Osteoblast (primary cell): ENCODE data around the gene NPAT. TPM values are rescaled to one million over a fixed set of nuclear protein-coding genes. Genes with fewer than 3 reads are reported as not detected.

ENCODE experiments used
- DNase-seq: peaks from one replicate; pipeline ENCODE4 v3.0.0; 2011; ENCODE audit warnings: low spot score, mixed read lengths; ENCODE audit not compliant: insufficient read length; ENCODE audit errors: missing footprints
- H2AFZ ChIP-seq: 2 replicates; pipeline ENCODE4 v1.6.0; 2011; ENCODE audit warnings: mild to moderate bottlenecking, low read length
- H3K27ac ChIP-seq: 2 replicates; pipeline ENCODE4 v1.5.1; 2011; ENCODE audit warnings: mild to moderate bottlenecking, low read depth, low read length, moderate library complexity
- H3K27me3 ChIP-seq: 2 replicates; pipeline ENCODE4 v1.6.0; 2012; ENCODE audit warnings: mild to moderate bottlenecking, control low read depth, inconsistent platforms, low read length, moderate library complexity; ENCODE audit not compliant: insufficient read depth
- H3K36me3 ChIP-seq: 2 replicates; pipeline ENCODE4 v1.5.1; 2011; ENCODE audit warnings: mild to moderate bottlenecking, low read length, control low read depth, moderate library complexity; ENCODE audit not compliant: insufficient read depth
- H3K4me1 ChIP-seq: 2 replicates; pipeline ENCODE4 v1.5.1; 2011; ENCODE audit warnings: mild to moderate bottlenecking, low read length, control low read depth, moderate library complexity; ENCODE audit not compliant: insufficient read depth
- H3K4me2 ChIP-seq: 2 replicates; pipeline ENCODE4 v1.6.0; 2011; ENCODE audit warnings: mild to moderate bottlenecking, low read length; ENCODE audit not compliant: insufficient read depth
- H3K4me3 ChIP-seq: fragments of 200-600 bp; sonication (generic); 3 replicates; pipeline ENCODE4 v1.5.1; 2012; ENCODE audit warnings: mild to moderate bottlenecking, low read length, inconsistent platforms; ENCODE audit not compliant: insufficient read depth
- H3K79me2 ChIP-seq: 2 replicates; pipeline ENCODE4 v1.6.0; 2012; ENCODE audit warnings: mild to moderate bottlenecking, low read length, control low read depth, inconsistent platforms; ENCODE audit not compliant: insufficient read depth
- H3K9me3 ChIP-seq: 2 replicates; pipeline ENCODE4 v1.5.1; 2011; ENCODE audit warnings: low read depth, low read length, control low read depth
- H4K20me1 ChIP-seq: 2 replicates; pipeline ENCODE4 v1.6.0; 2012; ENCODE audit warnings: mild to moderate bottlenecking, low read length, control low read depth; ENCODE audit not compliant: insufficient read depth
- total RNA-seq: library from RNA; depleted of rRNA; stranded (reverse); fragments of >200 nt; gene quantifications from 2 replicates; pipeline ENCODE4 v1.2.3, GENCODE V29; 2012
- TF ChIP-seq, protein P1 (sequence below): IDR thresholded peaks from 2 replicates; pipeline ENCODE4 v1.5.1; 2011; ENCODE audit warnings: mild to moderate bottlenecking, low read depth, low read length, moderate library complexity; ENCODE audit errors: extremely low read depth

Gene NPAT
- total RNA-seq, 1 donor, result 16.6 TPM

DNA sequence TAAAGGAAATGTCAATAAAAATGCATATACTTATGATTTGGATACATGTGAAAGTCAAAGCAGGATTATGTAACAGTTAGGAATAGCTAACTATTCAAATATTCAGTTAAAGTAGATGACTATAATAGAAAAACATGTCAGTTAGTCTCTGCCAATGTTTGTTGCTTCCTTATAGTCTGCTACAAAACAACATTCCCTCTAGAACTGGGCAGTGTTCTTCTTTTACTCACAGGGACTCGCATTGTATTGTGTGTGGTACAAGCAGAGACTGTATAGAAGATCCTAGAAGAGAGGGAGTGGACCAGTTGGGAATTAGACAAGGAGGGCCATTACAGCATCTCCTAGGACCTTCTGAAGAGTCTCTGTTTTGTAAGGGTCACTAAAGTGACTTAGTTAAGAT, 90.4 kb downstream of the NPAT start:
- DNase-seq, result no peak
- Histone ChIP-seq H3K4me2 (no peak overlapping the region), H3K27me3 (no peaks in the 10 kb centered on the region), H3K4me3 (no peak overlapping the region), H3K4me1 (peaks cover 5% of the 10 kb centered on the region), H4K20me1 (peaks cover 5% of the 10 kb centered on the region), H3K27ac (no peak overlapping the region), H3K9me3 (no peaks in the 10 kb centered on the region), H3K36me3 (peaks cover 10% of the 10 kb centered on the region), H3K79me2 (peaks cover 31% of the 10 kb centered on the region), H2AFZ (no peak overlapping the region)
- TF ChIP-seq, protein P1, sequence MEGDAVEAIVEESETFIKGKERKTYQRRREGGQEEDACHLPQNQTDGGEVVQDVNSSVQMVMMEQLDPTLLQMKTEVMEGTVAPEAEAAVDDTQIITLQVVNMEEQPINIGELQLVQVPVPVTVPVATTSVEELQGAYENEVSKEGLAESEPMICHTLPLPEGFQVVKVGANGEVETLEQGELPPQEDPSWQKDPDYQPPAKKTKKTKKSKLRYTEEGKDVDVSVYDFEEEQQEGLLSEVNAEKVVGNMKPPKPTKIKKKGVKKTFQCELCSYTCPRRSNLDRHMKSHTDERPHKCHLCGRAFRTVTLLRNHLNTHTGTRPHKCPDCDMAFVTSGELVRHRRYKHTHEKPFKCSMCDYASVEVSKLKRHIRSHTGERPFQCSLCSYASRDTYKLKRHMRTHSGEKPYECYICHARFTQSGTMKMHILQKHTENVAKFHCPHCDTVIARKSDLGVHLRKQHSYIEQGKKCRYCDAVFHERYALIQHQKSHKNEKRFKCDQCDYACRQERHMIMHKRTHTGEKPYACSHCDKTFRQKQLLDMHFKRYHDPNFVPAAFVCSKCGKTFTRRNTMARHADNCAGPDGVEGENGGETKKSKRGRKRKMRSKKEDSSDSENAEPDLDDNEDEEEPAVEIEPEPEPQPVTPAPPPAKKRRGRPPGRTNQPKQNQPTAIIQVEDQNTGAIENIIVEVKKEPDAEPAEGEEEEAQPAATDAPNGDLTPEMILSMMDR, result no peak

DNA sequence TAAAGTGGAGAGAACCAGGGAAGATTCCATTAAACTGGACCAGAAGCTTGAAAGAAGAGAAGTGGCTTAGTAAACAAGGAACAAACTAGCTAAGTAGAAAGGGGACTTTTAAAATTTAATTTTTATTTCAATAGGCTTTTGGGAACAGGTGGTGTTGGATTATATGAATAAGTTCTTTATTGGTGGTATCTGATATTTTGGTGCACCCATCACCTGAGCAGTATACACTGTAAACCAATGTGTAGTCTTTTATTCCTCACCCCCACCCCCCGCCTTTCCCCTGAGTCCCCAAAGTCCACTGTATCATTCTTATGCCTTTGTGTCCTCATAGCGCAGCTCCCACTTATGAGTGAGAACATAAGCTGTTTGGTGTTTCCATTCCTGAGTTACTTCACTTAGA, 93.7 kb downstream of the NPAT start:
- H3K79me2 ChIP-seq, result peaks cover 61% of the 10 kb centered on the region
- no peak overlapping the region for H3K4me2 ChIP-seq
- H3K4me1 ChIP-seq, result peaks cover 8% of the 10 kb centered on the region

DNA sequence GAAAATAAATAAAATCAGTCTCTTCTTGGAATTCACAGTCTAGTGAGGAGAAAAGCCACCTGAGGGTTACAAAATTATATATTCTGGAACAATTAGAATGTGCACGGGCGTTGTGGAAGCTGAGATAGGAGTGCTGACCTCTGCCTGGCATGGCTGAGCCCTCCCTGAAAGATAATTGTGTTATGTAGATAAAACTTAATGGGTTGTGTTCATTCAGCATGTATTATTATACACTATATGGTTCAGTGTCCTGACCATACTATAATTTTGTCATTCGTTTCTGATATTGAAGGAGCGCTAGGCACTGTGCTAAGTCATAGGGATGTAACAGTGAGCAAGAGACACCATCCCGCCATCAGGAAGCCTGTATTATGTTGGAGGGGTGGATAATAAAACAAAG, 97.3 kb downstream of the NPAT start:
- Histone ChIP-seq H3K79me2 (peaks cover 77% of the 10 kb centered on the region), H3K4me3 (no peak overlapping the region), H3K27me3 (no peaks in the 10 kb centered on the region), H3K4me1 (peaks cover 15% of the 10 kb centered on the region), H4K20me1 (no peaks in the 10 kb centered on the region), H2AFZ (no peak overlapping the region), H3K9me3 (no peaks in the 10 kb centered on the region), H3K36me3 (no peaks in the 10 kb centered on the region), H3K4me2 (no peak overlapping the region), H3K27ac (no peak overlapping the region)
- TF ChIP-seq, protein P1, result no peak
- no peak for DNase-seq

More for the DNA sequence above, 93.7 kb downstream of the NPAT start:
- DNase-seq, result no peak
- H3K27ac ChIP-seq, result no peak overlapping the region
- no peaks in the 10 kb centered on the region for H3K9me3 ChIP-seq
- no peak overlapping the region for H2AFZ ChIP-seq
- TF ChIP-seq, protein P1, result no peak
- peaks cover 5% of the 10 kb centered on the region for H4K20me1 ChIP-seq
- no peak overlapping the region for H3K4me3 ChIP-seq
- H3K27me3 ChIP-seq, result no peaks in the 10 kb centered on the region
- H3K36me3 ChIP-seq, result peaks cover 4% of the 10 kb centered on the region

DNA sequence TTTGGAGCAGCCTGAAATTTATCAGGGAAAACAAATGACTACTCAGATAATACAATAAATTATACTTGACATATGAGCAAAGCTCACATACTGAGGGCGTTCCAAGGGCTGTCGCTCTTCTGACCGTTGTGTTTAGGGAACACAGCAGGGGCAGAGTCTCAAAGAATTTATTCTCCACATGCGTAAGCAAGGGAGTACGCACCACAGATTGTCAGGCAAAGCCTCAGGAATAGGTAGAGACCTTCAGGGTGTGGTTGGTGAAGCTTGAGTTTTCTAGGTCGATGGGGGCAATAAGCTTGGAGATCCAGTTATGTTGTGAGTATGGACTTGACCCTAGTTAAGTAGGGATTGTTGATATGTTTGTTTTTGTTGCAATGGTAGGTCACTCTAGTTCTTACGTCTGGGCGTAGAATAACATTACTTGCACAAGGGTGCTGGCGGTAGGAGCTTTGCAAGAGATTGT, 100.2 kb downstream of the NPAT start:
- Histone ChIP-seq H3K4me3 (peak overlapping the region; percentile 82), H3K36me3 (no peaks in the 10 kb centered on the region), H3K27me3 (no peaks in the 10 kb centered on the region), H3K27ac (peak overlapping the region; percentile 79), H4K20me1 (no peaks in the 10 kb centered on the region), H3K4me1 (peaks cover 15% of the 10 kb centered on the region), H2AFZ (peak overlapping the region; percentile 78), H3K4me2 (peak overlapping the region; percentile 92), H3K9me3 (no peaks in the 10 kb centered on the region), H3K79me2 (peaks cover 54% of the 10 kb centered on the region)
- no peak for DNase-seq
- TF ChIP-seq, protein P1, result no peak
